ENCODE results near the gene TSC2.
"Not testable (repeated sequence)": the region's sequence is repeated elsewhere in the genome, so short reads cannot be mapped to it uniquely, and the experiment has no call there.

The TSC2 gene

DNA sequence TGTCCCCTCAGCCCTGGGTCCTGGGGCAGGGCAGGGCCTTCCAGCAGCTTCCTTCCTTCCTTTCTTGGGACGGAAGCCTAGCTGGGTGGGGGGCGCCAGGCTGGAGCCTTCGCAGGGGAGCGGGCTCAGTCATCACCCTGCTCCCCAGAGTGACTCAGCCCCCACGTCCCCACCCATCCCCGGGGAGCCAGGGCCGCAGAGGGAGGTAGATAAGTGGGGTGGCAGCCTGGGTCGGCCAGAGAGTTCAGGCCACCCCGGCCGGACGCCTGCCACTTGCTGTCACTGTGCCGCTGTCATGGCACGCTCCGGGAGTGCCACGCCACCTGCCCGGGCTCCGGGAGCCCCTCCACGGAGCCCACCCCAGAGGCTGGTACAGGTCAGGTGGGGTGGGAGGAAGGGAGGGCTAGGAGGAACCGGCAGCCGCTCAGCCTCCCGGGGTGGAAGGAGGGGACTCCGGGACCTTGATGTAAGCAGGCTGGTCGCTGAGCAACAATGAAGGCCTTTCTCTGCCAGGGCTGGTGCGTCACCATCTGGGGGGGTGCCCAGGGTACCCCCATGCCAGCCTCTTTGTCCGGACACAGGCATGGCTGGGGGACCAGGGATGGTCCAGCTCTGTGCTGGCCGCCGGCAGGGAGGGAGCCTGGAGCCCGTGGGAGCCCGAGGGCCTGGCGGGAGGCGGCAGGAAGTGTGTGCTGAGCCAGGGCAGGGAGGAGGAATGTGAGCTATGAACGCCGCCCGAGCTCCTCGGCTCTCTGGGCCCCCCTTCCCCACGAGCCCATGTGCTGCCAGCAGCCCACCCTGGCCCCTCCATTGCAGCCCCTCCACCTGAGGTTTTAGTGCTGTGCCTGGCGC lies 14.5 kb upstream of the TSC2 start:
- H3K4me3 ChIP-seq (ENCODE audit: low read length): peak overlapping the region; percentile 13
- no peak for DNase-seq (ENCODE audit: low read depth)

DNA sequence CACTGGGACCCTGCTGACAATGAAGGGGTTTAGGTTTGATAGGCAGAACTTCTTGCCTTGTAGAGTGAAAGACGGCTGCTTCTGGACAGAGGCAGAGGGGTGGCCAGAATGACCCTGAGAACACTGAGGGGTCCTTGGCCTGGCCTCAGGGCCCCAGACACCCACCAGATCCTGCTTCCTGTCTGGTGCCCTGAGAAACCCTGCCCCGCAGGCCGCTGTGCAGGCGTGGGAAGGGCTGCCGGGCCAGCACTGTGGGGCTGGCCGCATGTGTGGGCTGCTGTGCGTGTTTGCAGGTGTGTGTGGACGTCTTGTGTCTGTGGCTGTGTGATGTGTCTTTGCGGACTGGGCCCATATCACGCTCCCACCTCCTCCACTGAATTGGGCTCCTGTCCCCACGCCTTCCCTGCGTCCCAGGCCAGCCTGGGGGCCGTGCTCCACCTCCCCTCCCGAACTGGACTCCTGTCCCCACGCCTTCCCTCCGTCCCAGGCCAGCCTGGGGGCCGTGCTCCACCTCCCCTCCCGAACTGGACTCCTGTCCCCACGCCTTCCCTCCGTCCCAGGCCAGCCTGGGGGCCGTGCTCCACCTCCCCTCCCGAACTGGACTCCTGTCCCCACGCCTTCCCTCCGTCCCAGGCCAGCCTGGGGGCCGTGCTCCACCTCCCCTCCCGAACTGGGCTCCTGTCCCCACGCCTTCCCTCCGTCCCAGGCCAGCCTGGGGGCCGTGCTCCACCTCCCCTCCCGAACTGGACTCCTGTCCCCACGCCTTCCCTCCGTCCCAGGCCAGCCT lies 13.7 kb upstream of the TSC2 start:
- H3K4me3 ChIP-seq (ENCODE audit: low read length); DNase-seq (ENCODE audit: low read depth): not testable (repeated sequence)

More for the DNA sequence above, 14.5 kb upstream of the TSC2 start:
- TF ChIP-seq, protein P1, sequence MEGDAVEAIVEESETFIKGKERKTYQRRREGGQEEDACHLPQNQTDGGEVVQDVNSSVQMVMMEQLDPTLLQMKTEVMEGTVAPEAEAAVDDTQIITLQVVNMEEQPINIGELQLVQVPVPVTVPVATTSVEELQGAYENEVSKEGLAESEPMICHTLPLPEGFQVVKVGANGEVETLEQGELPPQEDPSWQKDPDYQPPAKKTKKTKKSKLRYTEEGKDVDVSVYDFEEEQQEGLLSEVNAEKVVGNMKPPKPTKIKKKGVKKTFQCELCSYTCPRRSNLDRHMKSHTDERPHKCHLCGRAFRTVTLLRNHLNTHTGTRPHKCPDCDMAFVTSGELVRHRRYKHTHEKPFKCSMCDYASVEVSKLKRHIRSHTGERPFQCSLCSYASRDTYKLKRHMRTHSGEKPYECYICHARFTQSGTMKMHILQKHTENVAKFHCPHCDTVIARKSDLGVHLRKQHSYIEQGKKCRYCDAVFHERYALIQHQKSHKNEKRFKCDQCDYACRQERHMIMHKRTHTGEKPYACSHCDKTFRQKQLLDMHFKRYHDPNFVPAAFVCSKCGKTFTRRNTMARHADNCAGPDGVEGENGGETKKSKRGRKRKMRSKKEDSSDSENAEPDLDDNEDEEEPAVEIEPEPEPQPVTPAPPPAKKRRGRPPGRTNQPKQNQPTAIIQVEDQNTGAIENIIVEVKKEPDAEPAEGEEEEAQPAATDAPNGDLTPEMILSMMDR (conservative IDR thresholded peaks at IDR 0.05; ENCODE audit: low read depth, low read length): no peak

DNA sequence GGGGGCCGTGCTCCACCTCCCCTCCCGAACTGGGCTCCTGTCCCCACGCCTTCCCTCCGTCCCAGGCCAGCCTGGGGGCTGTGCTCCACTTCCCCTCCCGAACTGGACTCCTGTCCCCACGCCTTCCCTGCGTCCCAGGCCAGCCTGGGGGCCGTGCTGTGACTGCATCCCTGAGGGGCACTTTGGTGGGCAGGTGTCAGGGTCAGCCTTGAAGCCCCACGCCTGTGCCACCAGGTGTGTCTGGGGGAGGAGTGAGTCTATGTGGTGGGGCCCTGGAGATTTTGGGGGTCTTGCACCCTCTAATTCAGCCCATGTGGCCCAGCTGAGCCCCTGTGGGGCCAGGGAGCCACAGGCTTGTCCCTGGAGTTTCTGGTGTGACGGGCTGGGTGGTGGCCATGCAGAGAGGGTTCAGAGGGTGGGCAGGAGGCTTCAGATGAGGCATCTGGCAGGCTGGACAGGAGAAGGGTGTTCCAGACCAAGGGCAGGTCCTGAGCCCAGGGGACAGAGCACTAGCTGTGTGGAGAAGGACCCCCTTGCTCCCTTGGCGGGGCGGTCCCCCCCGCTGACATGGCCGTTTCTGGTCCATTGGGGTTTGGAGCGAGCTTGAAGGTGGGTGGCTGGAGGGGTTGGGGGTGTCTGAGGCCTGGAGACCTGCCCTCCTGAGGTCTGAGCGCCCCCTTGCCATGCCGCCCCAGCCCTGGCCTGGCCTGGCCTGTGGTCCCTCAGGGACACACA lies 12.9 kb upstream of the TSC2 start:
- TF ChIP-seq, protein P1 (conservative IDR thresholded peaks at IDR 0.05; ENCODE audit: low read depth, low read length): no peak
- no peak for DNase-seq (ENCODE audit: low read depth)
- H3K4me3 ChIP-seq (ENCODE audit: low read length): no peak overlapping the region

DNA sequence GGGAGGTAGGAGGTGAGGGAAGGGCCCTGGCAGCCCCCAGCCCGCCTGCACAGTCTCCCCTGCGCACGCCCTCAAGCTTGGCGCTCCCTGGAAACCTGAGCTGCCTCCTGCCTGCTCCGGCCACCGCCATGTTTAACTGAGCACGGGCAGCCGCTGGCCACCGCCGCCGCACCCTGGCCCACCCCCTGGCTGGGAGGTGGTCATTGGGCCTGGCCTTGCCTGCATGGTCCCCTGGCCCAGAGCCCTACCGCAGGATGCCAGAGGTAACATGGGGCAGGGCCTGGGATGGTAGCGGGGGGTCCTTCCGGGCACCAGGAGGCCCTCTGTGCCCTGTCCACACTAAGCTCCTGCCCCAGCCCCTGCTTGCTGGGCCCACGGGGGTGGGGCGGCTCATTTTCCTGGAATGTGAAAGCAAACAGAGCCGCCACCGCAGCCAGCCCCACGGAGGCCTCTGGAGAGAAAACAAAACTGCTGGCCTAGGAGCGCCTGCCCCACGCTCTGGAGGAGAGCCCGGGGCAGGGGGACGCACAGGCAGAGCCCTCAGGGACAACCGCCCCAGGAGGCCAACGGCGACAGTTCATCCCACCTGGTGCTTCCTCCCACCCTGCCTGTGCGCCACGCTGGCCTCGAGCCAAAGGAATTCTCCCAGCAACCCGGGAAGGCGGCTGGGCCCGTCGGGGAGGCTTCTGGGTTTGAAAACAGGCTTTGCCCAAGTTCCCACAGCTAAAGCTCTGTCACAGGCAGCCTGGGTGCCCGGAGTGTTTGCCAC lies 12.2 kb upstream of the TSC2 start:
- no peak overlapping the region for H3K4me3 ChIP-seq (ENCODE audit: low read length)
- DNase-seq (ENCODE audit: low read depth): no peak

DNA sequence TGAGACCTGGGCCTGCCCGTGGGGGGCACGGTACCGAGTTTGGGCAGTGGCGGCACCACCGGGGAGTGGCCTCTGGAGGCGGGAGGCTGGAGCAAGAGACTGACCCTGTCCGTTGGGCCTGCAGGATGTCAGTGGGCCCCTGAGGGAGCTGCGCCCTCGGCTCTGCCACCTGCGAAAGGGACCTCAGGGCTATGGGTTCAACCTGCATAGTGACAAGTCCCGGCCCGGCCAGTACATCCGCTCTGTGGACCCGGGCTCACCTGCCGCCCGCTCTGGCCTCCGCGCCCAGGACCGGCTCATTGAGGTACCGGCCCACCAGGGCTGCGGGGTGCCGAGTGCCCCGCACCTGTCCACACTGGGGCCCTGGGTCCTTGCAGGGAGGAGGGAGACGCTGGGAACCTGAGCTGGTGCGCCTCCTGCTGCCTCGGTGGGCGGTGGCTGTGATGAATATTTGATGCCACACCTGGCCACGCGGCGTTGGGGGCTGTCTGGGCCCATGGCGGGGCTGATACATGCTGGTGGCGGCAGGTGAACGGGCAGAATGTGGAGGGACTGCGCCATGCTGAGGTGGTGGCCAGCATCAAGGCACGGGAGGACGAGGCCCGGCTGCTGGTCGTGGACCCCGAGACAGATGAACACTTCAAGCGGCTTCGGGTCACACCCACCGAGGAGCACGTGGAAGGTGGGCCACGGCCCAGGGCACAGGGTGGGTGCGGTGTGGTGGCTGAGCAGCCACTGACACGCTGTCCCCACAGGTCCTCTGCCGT lies 11.4 kb upstream of the TSC2 start:
- TF ChIP-seq, protein P1 (conservative IDR thresholded peaks at IDR 0.05; ENCODE audit: low read depth, low read length): no peak
- DNase-seq (ENCODE audit: low read depth): no peak
- no peak overlapping the region for H3K4me3 ChIP-seq (ENCODE audit: low read length)

More for the DNA sequence above, 12.2 kb upstream of the TSC2 start:
- TF ChIP-seq, protein P1 (conservative IDR thresholded peaks at IDR 0.05; ENCODE audit: low read depth, low read length): no peak

DNA sequence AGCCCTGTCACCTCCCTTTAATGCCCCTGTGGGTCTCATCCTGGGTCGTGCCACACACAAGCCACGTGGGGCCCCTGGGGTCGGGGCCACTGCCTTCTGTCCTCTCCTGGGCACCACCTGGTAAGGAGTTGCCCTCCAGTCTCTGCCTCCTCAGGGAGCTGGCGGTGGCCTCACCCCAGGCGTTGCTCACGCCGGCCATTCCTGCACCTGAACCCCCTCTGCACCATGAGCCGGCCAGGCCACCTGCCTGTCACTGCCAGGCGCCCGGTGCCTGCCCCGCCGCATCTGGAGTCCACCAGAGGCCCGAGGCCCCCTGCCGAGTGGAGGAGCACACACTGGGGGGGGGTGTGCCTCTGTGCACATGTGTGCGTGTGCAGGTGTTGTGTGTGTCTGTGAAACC lies 10.7 kb upstream of the TSC2 start:
- no peak overlapping the region for H3K4me3 ChIP-seq (ENCODE audit: low read length)
- DNase-seq (ENCODE audit: low read depth): no peak
- TF ChIP-seq, protein P1 (conservative IDR thresholded peaks at IDR 0.05; ENCODE audit: low read depth, low read length): no peak

Data from retinal pigment epithelial cell (primary cell).